AG04449 (cell line): ENCODE results near the gene DEPP1.

ENCODE experiments used
- CTCF ChIA-PET: fragments of 350-600 bp; formaldehyde crosslinking; extraction: SDS; loops from one replicate; lab custom pipeline; 2021; ENCODE audit warnings: antibody characterized with exemption; lab: Yijun Ruan, JAX
- POLR2A ChIA-PET: fragments of 400-600, 350-600 bp; formaldehyde crosslinking; extraction: SDS; loops from one replicate; lab custom pipeline; 2020; ENCODE audit warnings: antibody characterized with exemption, inconsistent platforms; lab: Yijun Ruan, JAX
- DNase-seq: peaks from one replicate; pipeline ENCODE4 v3.0.0-alpha.2; 2010; ENCODE audit warnings: low read depth, low spot score
- H3K4me3 ChIP-seq: 2 replicates; pipeline ENCODE4 v1.5.1; 2011; ENCODE audit warnings: low read depth, mild to moderate bottlenecking, control low read depth, low read length
- CTCF ChIP-seq: IDR thresholded peaks from one replicate; pipeline ENCODE4 v1.5.1; 2011; ENCODE audit warnings: mild to moderate bottlenecking, moderate library complexity, low read length, control low read depth, inconsistent platforms; ENCODE audit not compliant: insufficient read depth; ENCODE audit errors: missing control alignments

DEPP1 gene

GRCh38 chr10:44966816-44967509 is 11.6 kb downstream of the DEPP1 start:
- CTCF ChIA-PET: interaction anchor here (0.7 to 6.9 kb wide), 10 partner anchors 10 to 34 kb away, joined by 3 to 51 read pairs (median 4); partner anchors contain the start of gene DEPP1

GRCh38 chr10:44966129-44966815 is 12.3 kb downstream of the DEPP1 start:
- TF ChIP-seq CTCF: no peak
- ChIA-PET POLR2A (interaction anchor here (3.0 kb wide), 1 partner anchor 12 kb away, joined by 15 read pairs; the partner anchor contains the start of gene DEPP1), CTCF (interaction anchor here (0.7 to 6.9 kb wide), 8 partner anchors 8 to 33 kb away, joined by 3 to 51 read pairs (median 6); partner anchors contain the start of gene DEPP1)
- no peak overlapping the region for H3K4me3 ChIP-seq
- no peak for DNase-seq

More at GRCh38 chr10:44966816-44967509, 11.6 kb downstream of the DEPP1 start:
- no peak for TF ChIP-seq CTCF
- no peak overlapping the region for H3K4me3 ChIP-seq
- POLR2A ChIA-PET: interaction anchor here (3.0 kb wide), 1 partner anchor 12 kb away, joined by 15 read pairs; the partner anchor contains the start of gene DEPP1
- no peak for DNase-seq

DNA sequence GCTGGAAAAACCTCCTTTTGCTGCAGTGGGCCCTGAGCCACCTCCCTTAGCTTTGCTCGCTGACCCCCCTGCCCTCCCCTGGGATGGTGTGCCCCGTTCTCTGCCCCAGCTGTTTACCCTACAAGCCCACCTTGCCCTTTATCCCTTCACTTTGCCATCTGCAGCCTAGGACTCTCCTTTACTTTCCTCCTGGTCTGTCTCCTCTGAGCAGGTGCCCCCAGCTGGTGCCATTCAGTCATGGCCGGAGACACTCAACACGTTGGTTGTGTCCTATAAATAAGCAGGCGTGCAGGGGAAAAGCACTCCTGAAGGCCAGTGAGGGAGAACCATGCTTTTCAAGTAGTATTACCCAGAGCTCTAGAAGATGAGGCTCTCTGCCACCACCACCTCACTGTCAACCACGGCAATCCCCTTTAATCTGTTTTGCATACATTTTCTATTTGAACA is 12.9 kb downstream of the DEPP1 start:
- no peak for DNase-seq
- no peak overlapping the region for H3K4me3 ChIP-seq
- no peak for TF ChIP-seq CTCF
- ChIA-PET CTCF (interaction anchor here (1.3 to 6.9 kb wide), 6 partner anchors 8 to 33 kb away, joined by 3 to 51 read pairs (median 9); partner anchors contain the start of gene DEPP1), POLR2A (interaction anchor here (3.0 kb wide), 1 partner anchor 13 kb away, joined by 15 read pairs; the partner anchor contains the start of gene DEPP1)

- DNase-seq: no peak
- ChIA-PET POLR2A (interaction anchor here (3.0 kb wide), 1 partner anchor 14 kb away, joined by 15 read pairs; the partner anchor contains the start of gene DEPP1), CTCF (interaction anchor here (1.2 to 6.9 kb wide), 4 partner anchors 9 to 32 kb away, joined by 3 to 51 read pairs (median 13); partner anchors contain the start of gene DEPP1)
- no peak for TF ChIP-seq CTCF
- no peak overlapping the region for H3K4me3 ChIP-seq
These were observed 13.5 kb downstream of the DEPP1 start for GRCh38 chr10:44965104-44965503.

- CTCF ChIA-PET: interaction anchor here (1.1 to 6.9 kb wide), 3 partner anchors 10 to 29 kb away, joined by 3 to 51 read pairs (median 4); partner anchors contain the start of gene DEPP1
- TF ChIP-seq CTCF: no peak
- DNase-seq: no peak
- no peak overlapping the region for H3K4me3 ChIP-seq
- POLR2A ChIA-PET: interaction anchor here (2.0 kb wide), 1 partner anchor 14 kb away, joined by 12 read pairs; the partner anchor contains the start of gene DEPP1
These were observed 14.6 kb downstream of the DEPP1 start for GRCh38 chr10:44963772-44964633.
